GM19468 (cell line): Measurements from ENCODE around the gene PRMT5.
"Not testable (repeated sequence)": the region's sequence is repeated elsewhere in the genome, so short reads cannot be mapped to it uniquely, and the experiment has no call there.

Experiments used
- ATAC-seq: cut with Tn5 transposase; IDR thresholded peaks from one replicate; pipeline ENCODE4 v1.9.1; 2021; ENCODE audit warnings: mild to moderate bottlenecking, moderate library complexity, moderate number of reproducible peaks; ENCODE audit not compliant: unreplicated experiment; ENCODE audit errors: extremely low read depth

Gene PRMT5

GRCh38 chr14:22929104-22929960, at the start of gene PRMT5:
PRMT5 (minus strand) TSS chr14:22929376; CDS start chr14:22929361, 15 bp downstream.
- ATAC-seq = peak; percentile 71

- no peak for ATAC-seq
These were observed 49.3 kb upstream of the PRMT5 start for GRCh38 chr14:22978487-22978837.

- no peak for ATAC-seq
These were observed 48.7 kb upstream of the PRMT5 start for GRCh38 chr14:22977684-22978486.

- ATAC-seq = no peak
These were observed 48.2 kb upstream of the PRMT5 start for GRCh38 chr14:22977434-22977683.

- ATAC-seq = no peak
These were observed 47.7 kb upstream of the PRMT5 start for GRCh38 chr14:22976620-22977433.

- ATAC-seq = no peak
These were observed 45.5 kb upstream of the PRMT5 start for GRCh38 chr14:22974530-22975313.

GRCh38 chr14:22973217-22974032, 44.2 kb upstream of the PRMT5 start:
- ATAC-seq = no peak

GRCh38 chr14:22972313-22972930, 43.2 kb upstream of the PRMT5 start:
- ATAC-seq = no peak

- ATAC-seq = no peak
These were observed 42.0 kb upstream of the PRMT5 start for GRCh38 chr14:22971152-22971551.

- ATAC-seq = no peak
These were observed 37.6 kb upstream of the PRMT5 start for GRCh38 chr14:22966783-22967269.

- ATAC-seq = not testable (repeated sequence)
These were observed 37.0 kb upstream of the PRMT5 start for GRCh38 chr14:22965916-22966782.

GRCh38 chr14:22962061-22962676, 33.0 kb upstream of the PRMT5 start:
- ATAC-seq = no peak

- no peak for ATAC-seq
These were observed 26.8 kb upstream of the PRMT5 start for GRCh38 chr14:22955702-22956569.

GRCh38 chr14:22952418-22952817, 23.2 kb upstream of the PRMT5 start:
- ATAC-seq = no peak

GRCh38 chr14:22951795-22952194, 22.6 kb upstream of the PRMT5 start:
- ATAC-seq = not testable (repeated sequence)

- ATAC-seq = no peak
These were observed 16.5 kb upstream of the PRMT5 start for GRCh38 chr14:22945642-22946041.
